ENCODE data around the gene ZG16. TPM values are rescaled to one million over a fixed set of nuclear protein-coding genes. Genes with fewer than 3 reads are reported as not detected.
"Not testable (repeated sequence)": the region's sequence is repeated elsewhere in the genome, so short reads cannot be mapped to it uniquely, and the experiment has no call there.

ZG16 gene
- total RNA-seq, 2 experiments from 2014 or later = not detected

DNA sequence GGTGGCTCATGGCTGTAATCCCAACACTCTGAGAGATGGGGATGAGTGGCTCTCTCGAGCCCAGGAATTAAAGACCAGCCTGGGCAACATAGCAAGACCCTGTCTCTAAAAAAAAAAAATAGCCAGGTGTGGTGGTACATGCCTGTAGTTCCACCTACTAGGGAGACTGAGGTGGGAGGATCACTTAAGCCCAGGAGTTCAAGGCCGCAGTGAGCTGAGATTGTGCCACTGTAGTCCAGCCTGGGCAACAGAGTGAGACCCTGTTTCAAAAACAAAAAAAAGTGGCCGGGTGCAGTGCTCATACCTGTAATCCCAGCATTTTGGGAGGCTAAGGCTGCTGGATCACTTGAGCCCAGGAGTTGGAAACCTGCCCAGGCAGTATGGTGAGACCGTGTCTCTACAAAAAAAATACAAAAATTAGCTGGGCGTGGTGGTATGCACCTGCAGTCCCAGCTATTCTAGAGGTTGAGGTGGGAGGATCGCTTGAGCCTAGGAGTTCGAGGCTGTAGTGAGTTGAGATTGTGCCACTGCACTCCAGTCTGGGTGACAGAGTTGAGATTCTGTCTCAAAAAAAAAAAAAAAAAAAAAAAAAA, 35.3 kb upstream of the ZG16 start:
- ChIA-PET CTCF (interaction anchor here (1.3 to 2.6 kb wide), 3 partner anchors 41 to 42 kb away, joined by 3 to 12 read pairs (median 4); no protein-coding TSS in a partner anchor), POLR2A (interaction anchor here (0.6 to 4.2 kb wide), 6 partner anchors 10 to 144 kb away, joined by 3 to 35 read pairs (median 19); partner anchors contain the start of genes KIF22 and MAZ)
- Mint-ChIP-seq H3K4me1 (peaks cover 86% of the 10 kb centered on the region), H3K4me3 (no peak overlapping the region), H3K27me3 (no peaks in the 10 kb centered on the region), H3K27ac (no peak overlapping the region), H3K9me3 (no peaks in the 10 kb centered on the region), H3K36me3 (ENCODE audit: low read depth) (peaks cover 73% of the 10 kb centered on the region)
- no peak for DNase-seq

DNA sequence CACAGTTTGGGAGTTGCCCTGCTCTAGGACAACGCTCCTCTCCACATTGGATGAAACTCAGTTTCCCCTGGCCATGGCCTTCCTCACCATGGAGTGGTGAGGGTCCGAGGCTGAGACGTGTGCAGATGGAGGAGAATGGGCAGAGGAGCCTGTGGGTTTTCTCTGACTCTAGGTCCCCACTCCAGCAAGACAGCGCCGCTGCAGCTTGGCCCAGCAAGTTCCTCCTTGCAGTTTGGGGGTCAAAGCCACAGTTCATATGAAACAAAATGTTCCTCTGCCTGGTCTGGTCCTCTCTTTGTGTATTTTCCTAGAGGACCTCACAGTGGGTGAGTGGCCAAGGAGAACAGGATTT, 34.6 kb upstream of the ZG16 start:
- H3K27me3 Mint-ChIP-seq = no peaks in the 10 kb centered on the region
- ChIA-PET POLR2A (interaction anchor here (0.6 to 4.2 kb wide), 6 partner anchors 11 to 145 kb away, joined by 3 to 35 read pairs (median 19); partner anchors contain the start of genes KIF22 and MAZ), CTCF (interaction anchor here (1.3 to 2.6 kb wide), 3 partner anchors 40 to 42 kb away, joined by 3 to 12 read pairs (median 4); no protein-coding TSS in a partner anchor)
- no peaks in the 10 kb centered on the region for H3K9me3 Mint-ChIP-seq
- DNase-seq = no peak
- peak overlapping the region; percentile 98 for H3K4me3 Mint-ChIP-seq
- peaks cover 66% of the 10 kb centered on the region for H3K36me3 Mint-ChIP-seq (ENCODE audit: low read depth)
- peaks cover 82% of the 10 kb centered on the region for H3K4me1 Mint-ChIP-seq
- peak overlapping the region; percentile 73 for H3K27ac Mint-ChIP-seq

DNA sequence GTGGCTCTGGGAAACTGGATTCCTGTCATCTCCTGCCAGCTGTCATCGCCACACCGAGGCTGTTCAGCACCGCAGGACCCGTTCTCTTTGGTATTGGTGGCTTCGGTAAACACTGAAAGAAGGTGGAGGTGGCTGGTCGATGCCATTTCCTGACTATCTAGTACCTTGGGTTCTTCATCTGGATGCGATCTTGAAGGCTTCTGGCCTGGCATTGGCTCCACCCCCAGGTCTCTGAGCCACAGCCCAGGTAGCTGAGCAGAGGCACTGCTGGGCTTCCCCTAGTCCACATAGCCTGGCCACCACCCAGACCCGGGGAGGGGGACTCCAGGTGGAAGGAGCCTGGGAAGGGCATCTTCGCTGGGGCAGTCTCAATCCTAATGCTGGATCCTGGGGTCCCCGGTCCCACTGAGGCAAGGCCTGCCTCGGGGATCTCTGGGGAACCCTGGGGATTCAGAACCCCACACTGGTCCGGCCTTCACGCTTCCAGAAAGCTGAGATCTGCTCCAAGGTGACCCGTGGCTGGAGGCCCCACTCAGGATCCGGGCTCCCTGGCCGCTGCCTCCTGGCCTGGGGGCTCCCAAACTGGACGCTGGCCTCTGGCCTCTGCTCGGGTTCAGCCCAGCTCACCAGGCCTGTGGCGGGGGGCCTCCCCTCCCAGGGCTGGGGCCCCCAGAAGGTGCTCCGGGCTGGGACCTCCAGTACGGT, 34.1 kb upstream of the ZG16 start:
- H3K9me3 Mint-ChIP-seq = no peaks in the 10 kb centered on the region

DNA sequence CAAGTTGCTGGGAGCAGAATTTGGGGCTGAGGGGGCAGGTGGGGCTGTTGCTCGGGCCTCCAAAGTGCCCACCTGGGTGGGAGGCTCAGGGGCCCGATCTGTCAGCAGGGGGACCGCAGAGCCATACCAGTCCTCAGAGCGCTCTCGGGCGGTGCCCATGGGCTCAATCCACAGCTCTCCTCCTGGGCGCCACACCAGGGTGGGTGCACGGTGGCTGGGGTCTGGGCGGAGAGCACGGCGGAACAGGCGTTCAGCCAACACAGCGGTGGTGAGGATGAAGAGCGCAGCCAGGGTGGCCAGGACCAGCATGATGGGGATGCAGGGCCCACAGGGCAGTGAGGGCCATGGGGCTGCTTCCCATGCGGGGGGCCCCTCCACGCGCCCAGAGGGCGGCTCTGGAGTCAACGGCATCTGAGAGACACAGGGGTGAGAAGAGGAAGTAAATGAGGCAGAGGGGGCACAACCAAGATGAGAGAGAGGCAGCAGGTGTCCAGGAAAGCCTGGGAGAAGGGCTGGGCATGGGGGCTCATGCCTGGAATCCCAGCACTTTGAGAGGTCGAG, 33.4 kb upstream of the ZG16 start:
- Mint-ChIP-seq H3K4me3 (peak overlapping the region; percentile 98), H3K27ac (peak overlapping the region; percentile 93), H3K36me3 (ENCODE audit: low read depth) (peaks cover 71% of the 10 kb centered on the region), H3K4me1 (peaks cover 78% of the 10 kb centered on the region), H3K9me3 (no peaks in the 10 kb centered on the region), H3K27me3 (no peaks in the 10 kb centered on the region)
- ChIA-PET CTCF (interaction anchor here (0.9 to 2.7 kb wide), 5 partner anchors 41 to 104 kb away, joined by 3 to 19 read pairs (median 12); partner anchors contain the start of genes KIF22 and PAGR1), POLR2A (interaction anchor here (0.8 to 4.2 kb wide), 9 partner anchors 10 to 62 kb away, joined by 3 to 45 read pairs (median 27); partner anchors contain the start of genes KIF22 and MAZ)
- no peak for DNase-seq

More for the DNA sequence above, 34.1 kb upstream of the ZG16 start:
- Mint-ChIP-seq H3K27me3 (no peaks in the 10 kb centered on the region), H3K27ac (peak overlapping the region; percentile 73), H3K4me3 (peak overlapping the region; percentile 98), H3K36me3 (ENCODE audit: low read depth) (peaks cover 70% of the 10 kb centered on the region), H3K4me1 (peaks cover 82% of the 10 kb centered on the region)
- DNase-seq = peak; percentile 39
- POLR2A ChIA-PET = interaction anchor here (0.8 to 4.2 kb wide), 7 partner anchors 11 to 63 kb away, joined by 3 to 45 read pairs (median 27); partner anchors contain the start of genes KIF22 and MAZ
- CTCF ChIA-PET = interaction anchor here (0.9 to 2.6 kb wide), 4 partner anchors 40 to 72 kb away, joined by 3 to 12 read pairs (median 4); partner anchors contain the start of gene PAGR1

DNA sequence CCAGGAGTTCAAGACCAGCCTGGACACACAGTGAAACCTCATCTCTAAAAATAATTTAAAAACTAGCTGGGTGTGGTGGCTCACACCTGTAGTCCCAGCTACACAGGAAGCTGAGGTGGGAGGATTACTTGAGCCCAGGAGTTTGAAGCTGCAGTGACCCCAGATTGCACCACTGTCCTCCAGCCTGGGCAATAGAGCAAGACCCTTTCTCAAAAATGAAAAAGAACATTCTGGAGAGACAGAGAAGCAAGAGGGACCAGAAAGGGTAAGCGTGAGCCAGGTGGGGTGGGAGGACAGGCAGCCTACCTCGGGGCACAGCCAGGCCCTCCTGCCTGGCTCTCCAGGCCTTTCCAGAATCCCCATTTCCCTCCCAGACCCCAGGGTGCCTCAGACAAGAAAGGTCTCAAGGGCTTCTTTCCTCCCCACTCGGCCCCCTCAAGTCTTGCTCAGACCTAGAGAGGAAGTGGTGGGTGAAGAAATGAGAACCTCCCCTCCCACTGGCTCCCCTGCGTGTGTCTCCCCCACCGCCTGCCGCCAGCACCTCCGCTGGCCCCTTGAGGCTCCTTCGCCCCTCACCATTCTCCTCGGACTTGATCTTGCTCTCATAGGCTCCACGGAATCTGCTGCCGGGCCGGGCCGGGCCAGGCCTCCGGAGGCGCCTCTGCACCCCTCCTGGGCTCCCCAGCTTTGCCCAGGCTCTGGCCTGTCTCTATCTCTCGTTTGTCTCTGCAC, 32.8 kb upstream of the ZG16 start:
- Mint-ChIP-seq H3K27me3 (no peaks in the 10 kb centered on the region), H3K9me3 (no peaks in the 10 kb centered on the region), H3K4me3 (peak overlapping the region; percentile 98), H3K36me3 (ENCODE audit: low read depth) (peaks cover 67% of the 10 kb centered on the region), H3K27ac (peak overlapping the region; percentile 93), H3K4me1 (peaks cover 73% of the 10 kb centered on the region)
- POLR2A ChIA-PET = interaction anchor here (0.7 to 4.2 kb wide), 17 partner anchors 9 to 320 kb away, joined by 3 to 45 read pairs (median 7); partner anchors contain the start of genes ALDOA, KCTD13, KIF22 and MAZ
- peak; percentile 60 for DNase-seq
- CTCF ChIA-PET = interaction anchor here (0.7 to 2.7 kb wide), 7 partner anchors 23 to 103 kb away, joined by 3 to 19 read pairs (median 7); partner anchors contain the start of genes KIF22 and PAGR1

DNA sequence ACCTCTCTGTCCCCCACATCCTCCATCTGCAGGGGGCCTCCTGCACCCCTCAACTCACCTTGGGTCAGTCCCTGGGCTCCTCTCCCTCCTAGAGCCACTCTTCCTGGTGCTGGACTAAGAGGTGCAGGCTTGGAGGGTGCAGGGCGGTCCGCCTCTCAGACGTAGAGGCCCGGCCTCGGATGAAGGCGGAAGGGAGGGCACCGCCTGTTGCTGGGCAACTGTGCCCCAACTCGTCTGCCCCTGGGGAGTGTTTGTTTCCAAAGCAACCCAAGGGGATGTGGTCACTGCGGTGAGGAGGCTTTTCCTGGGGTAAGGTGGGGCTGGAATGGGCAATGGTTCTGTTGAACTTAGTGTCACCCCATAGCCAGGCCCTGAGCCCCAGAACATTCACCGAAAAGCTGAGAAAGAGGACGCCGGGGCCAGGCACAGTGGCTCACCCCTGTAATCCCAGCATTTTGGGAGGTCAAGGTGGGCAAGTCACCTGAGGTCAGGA, 32.2 kb upstream of the ZG16 start, which contains the start of gene C16orf54:
TSS of gene C16orf54 (minus strand) at position 138 of the 493 bp plus-strand sequence. CDS start 1,039 bp downstream, outside the sequence.
- Mint-ChIP-seq H3K4me1 (peaks cover 67% of the 10 kb centered on the region), H3K9me3 (no peaks in the 10 kb centered on the region), H3K36me3 (ENCODE audit: low read depth) (peaks cover 62% of the 10 kb centered on the region), H3K4me3 (peak within 1 kb of the TSS; percentile 98), H3K27ac (peak within 1 kb of the TSS; percentile 93), H3K27me3 (no peaks in the 10 kb centered on the region)
- ChIA-PET CTCF (interaction anchor here (0.7 to 2.7 kb wide), 7 partner anchors 24 to 286 kb away, joined by 3 to 19 read pairs (median 7); partner anchors contain the start of genes KIF22 and PAGR1), POLR2A (interaction anchor here (0.7 to 4.2 kb wide), 25 partner anchors 9 to 320 kb away, joined by 3 to 45 read pairs (median 5); partner anchors contain the start of genes ALDOA, KIF22, MAZ and MVP)
- peak; percentile 98 for DNase-seq

DNA sequence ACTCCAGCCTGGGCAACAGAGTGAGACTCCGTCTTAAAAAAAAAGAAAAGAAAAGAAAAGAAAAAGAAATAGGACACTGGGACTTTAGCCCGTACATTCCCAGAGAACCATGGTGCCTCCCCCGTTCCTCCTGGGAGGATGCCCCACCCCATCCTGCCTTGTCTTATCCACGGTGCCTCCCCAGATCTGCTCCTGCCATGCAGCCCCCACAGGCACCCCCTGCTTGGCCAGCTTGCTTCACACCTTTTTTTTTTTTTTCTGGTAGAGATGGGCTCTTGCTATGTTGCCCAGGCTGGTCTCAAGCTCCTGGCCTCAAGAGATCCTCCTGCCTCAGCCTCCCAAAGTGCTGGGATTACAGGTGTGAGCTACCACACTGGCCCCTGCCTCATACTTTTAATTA, 31.5 kb upstream of the ZG16 start:
- not testable (repeated sequence) for DNase-seq, H3K27me3 Mint-ChIP-seq, H3K9me3 Mint-ChIP-seq
- Mint-ChIP-seq H3K4me1 (peaks cover 61% of the 10 kb centered on the region), H3K36me3 (ENCODE audit: low read depth) (peaks cover 56% of the 10 kb centered on the region), H3K27ac (peak overlapping the region; percentile 93), H3K4me3 (peak overlapping the region; percentile 98)
- ChIA-PET CTCF (interaction anchor here (0.8 to 2.7 kb wide), 5 partner anchors 39 to 285 kb away, joined by 3 to 19 read pairs (median 8); partner anchors contain the start of gene KIF22), POLR2A (interaction anchor here (0.7 to 4.2 kb wide), 23 partner anchors 8 to 319 kb away, joined by 3 to 45 read pairs (median 5); partner anchors contain the start of genes ALDOA, KIF22, MAZ and MVP)

DNA sequence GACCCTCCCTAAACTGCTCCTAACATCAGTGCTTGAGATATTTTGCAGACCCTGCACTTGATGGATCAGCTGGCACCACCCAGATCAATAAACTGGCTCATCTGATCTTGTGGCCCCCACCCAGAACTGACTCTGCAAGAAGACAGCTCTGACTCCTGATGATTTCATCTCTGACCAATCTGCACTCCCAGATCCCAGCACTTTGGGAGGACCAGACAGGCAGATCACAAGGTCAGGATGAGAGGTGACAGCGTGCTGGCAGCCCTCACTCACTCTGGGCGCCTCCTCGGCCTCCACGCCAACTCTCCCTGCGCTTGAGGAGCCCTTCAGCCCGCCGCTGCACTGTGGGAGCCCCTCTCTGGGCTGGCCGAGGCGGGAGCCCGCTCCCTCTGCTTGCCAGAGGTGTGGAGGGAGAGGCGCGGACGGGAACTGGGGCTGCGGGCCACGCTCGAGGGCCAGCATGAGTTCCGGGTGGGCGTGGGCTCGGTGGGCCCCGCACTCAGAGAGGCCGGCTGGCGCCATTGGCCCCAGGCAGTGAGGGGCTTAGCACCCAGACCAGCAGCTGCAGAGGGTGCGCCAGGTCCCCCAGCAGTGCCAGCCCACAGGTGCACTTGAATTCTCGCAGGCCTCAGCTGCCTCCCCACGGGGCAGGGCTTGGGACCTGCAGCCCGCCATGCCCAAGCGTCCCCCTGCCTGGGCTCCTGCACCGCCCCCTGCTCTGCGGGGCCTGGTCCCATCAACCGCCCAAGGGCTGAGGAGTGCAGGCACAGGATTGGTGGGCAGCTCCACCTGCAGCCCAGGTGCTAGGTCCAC, 29.9 kb upstream of the ZG16 start:
- ChIA-PET POLR2A (interaction anchor here (0.6 to 4.0 kb wide), 8 partner anchors 9 to 85 kb away, joined by 3 to 45 read pairs (median 4); partner anchors contain the start of gene KIF22), CTCF (interaction anchor here (1.4 to 1.9 kb wide), 4 partner anchors 13 to 68 kb away, joined by 3 to 5 read pairs (median 4); partner anchors contain the start of genes KIF22 and PAGR1)
- H3K27ac Mint-ChIP-seq = peak overlapping the region; percentile 93
- H3K4me1 Mint-ChIP-seq = peaks cover 46% of the 10 kb centered on the region
- peaks cover 40% of the 10 kb centered on the region for H3K36me3 Mint-ChIP-seq (ENCODE audit: low read depth)
- no peaks in the 10 kb centered on the region for H3K27me3 Mint-ChIP-seq
- no peak for DNase-seq
- no peaks in the 10 kb centered on the region for H3K9me3 Mint-ChIP-seq
- H3K4me3 Mint-ChIP-seq = no peak overlapping the region

DNA sequence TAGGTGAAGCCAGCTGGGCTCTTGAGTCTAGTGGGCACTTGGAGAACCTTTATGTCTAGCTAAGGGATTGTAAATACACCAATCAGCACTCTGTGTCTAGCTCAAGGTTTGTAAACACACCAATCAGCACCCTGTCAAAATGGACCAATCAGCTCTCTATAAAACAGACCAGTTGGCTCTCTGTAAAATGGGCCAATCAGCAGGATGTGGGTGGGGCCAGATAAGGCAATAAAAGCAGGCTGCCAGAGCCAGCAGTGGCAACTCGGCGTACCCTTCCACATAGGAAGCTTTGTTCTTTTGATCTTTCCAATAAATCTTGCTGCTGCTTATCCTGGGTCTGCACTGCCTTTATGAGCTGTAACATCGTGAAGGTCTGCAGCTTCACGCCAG, 29.3 kb upstream of the ZG16 start:
- H3K4me3 Mint-ChIP-seq, H3K27ac Mint-ChIP-seq, H3K9me3 Mint-ChIP-seq, H3K27me3 Mint-ChIP-seq: not testable (repeated sequence)
- peaks cover 43% of the 10 kb centered on the region for H3K4me1 Mint-ChIP-seq
- ChIA-PET CTCF (interaction anchor here (1.4 to 1.9 kb wide), 4 partner anchors 12 to 67 kb away, joined by 3 to 5 read pairs (median 4); partner anchors contain the start of genes KIF22 and PAGR1), POLR2A (interaction anchor here (1.0 to 1.4 kb wide), 5 partner anchors 10 to 42 kb away, joined by 3 to 8 read pairs (median 3); partner anchors contain the start of gene KIF22)
- peaks cover 34% of the 10 kb centered on the region for H3K36me3 Mint-ChIP-seq (ENCODE audit: low read depth)
- DNase-seq = peak; percentile 22

DNA sequence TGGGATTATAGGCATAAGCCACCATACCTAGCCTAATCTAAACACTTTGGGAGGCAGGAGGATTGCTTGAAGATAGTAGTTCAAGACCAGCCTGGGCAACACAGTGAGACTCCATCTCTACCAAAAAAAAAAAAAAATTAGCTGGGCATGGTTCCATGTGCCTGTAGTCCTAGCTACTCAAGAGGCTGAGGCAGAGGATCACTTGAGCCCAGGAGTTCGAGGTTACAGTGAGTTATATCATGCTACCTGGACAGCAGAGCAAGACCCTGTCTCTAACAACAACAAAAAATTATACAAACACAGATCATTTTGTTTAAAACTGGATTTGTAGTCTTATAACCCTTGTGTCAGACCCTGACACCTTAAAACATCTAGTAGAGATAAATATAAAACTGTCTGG, 24.5 kb upstream of the ZG16 start:
- no peak overlapping the region for H3K27ac Mint-ChIP-seq
- no peak overlapping the region for H3K4me3 Mint-ChIP-seq
- no peak for DNase-seq
- H3K4me1 Mint-ChIP-seq = peaks cover 22% of the 10 kb centered on the region
- no peaks in the 10 kb centered on the region for H3K27me3 Mint-ChIP-seq
- H3K36me3 Mint-ChIP-seq (ENCODE audit: low read depth) = peaks cover 9% of the 10 kb centered on the region
- H3K9me3 Mint-ChIP-seq = no peaks in the 10 kb centered on the region
- CTCF ChIA-PET = interaction anchor here (0.6 to 2.6 kb wide), 7 partner anchors 32 to 745 kb away, joined by 3 to 18 read pairs (median 8); partner anchors contain the start of genes KIF22 and PAGR1
- POLR2A ChIA-PET = interaction anchor here (1.5 to 2.2 kb wide), 3 partner anchors 9 to 31 kb away, joined by 5 to 28 read pairs (median 7); partner anchors contain the start of gene C16orf54

Data from activated CD4-positive, alpha-beta memory T cell treated with anti-CD3 and anti-CD28 coated beads, Interleukin-2, amount 10 ng/mL, durations not matched to agents 7 days and 5 days (primary cell).